Neutrophil (primary cell): ENCODE data around the gene LRMDA.

Source experiments
- H3K27ac ChIP-seq: fragments of 200-600 bp; sonication (generic); 2 replicates; pipeline ENCODE4 v1.5.1; 2016; ENCODE audit warnings: mild to moderate bottlenecking, moderate library complexity
- H3K27me3 ChIP-seq: fragments of 200-600 bp; sonication (generic); 2 replicates; pipeline ENCODE4 v1.6.0; 2016; ENCODE audit warnings: mild to moderate bottlenecking
- H3K36me3 ChIP-seq: fragments of 200-600 bp; sonication (generic); 2 replicates; pipeline ENCODE4 v1.5.1; 2017
- H3K4me1 ChIP-seq, 2 experiments: fragments of 200-600 bp in 1 of 2; sonication (generic) in 1 of 2; 1 replicate in 1 of 2; 2 replicates in 1 of 2; pipeline versions ENCODE4 v1.5.1 to v1.6.1; 2013 to 2016; ENCODE audit warnings: low read depth in 1 of 2, low read length in 1 of 2, mild to moderate bottlenecking in 1 of 2, moderate library complexity in 1 of 2; ENCODE audit not compliant: control insufficient read depth in 1 of 2, insufficient read depth in 1 of 2
- H3K4me3 ChIP-seq, 2 experiments: fragments of 200-600 bp in 1 of 2; sonication (generic) in 1 of 2; 1 replicate in 1 of 2; 2 replicates in 1 of 2; pipeline ENCODE4 v1.5.1; 2013 to 2016; ENCODE audit warnings: low read depth in 1 of 2, low read length in 1 of 2, mild to moderate bottlenecking in 1 of 2, moderate library complexity in 1 of 2
- H3K9me3 ChIP-seq: fragments of 200-600 bp; sonication (generic); 2 replicates; pipeline ENCODE4 v1.5.1; 2016
- TF ChIP-seq, protein P1 (sequence below): fragments of 200-600 bp; sonication (generic); IDR thresholded peaks from 2 replicates; pipeline ENCODE4 v1.5.1; 2016; ENCODE audit warnings: antibody characterized with exemption

LRMDA gene

DNA sequence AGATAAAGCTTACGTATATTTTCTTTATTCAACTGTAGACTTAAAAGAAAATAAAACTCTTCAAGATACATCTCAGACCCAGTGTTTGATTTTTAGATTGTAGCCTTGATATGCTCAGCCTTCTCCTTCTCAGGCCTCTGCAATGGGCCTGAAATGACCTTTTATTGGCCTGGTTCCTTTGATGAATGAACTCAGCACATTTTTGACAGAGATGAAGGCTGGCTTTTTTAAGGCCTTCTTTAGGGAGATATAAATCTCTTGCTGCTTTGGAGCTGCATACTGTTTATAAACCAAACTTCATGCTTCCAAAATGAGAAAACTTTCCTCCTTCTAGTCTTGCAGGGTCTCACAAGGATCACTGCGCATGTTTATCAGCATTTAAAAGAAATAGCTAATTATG, 1049.8 kb downstream of the LRMDA start:
- H3K9me3 ChIP-seq, result no peaks in the 10 kb centered on the region
- TF ChIP-seq, protein P1, sequence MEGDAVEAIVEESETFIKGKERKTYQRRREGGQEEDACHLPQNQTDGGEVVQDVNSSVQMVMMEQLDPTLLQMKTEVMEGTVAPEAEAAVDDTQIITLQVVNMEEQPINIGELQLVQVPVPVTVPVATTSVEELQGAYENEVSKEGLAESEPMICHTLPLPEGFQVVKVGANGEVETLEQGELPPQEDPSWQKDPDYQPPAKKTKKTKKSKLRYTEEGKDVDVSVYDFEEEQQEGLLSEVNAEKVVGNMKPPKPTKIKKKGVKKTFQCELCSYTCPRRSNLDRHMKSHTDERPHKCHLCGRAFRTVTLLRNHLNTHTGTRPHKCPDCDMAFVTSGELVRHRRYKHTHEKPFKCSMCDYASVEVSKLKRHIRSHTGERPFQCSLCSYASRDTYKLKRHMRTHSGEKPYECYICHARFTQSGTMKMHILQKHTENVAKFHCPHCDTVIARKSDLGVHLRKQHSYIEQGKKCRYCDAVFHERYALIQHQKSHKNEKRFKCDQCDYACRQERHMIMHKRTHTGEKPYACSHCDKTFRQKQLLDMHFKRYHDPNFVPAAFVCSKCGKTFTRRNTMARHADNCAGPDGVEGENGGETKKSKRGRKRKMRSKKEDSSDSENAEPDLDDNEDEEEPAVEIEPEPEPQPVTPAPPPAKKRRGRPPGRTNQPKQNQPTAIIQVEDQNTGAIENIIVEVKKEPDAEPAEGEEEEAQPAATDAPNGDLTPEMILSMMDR, result no peak
- H3K36me3 ChIP-seq, result no peaks in the 10 kb centered on the region
- no peaks in the 10 kb centered on the region for H3K27me3 ChIP-seq
- no peaks in the 10 kb centered on the region for H3K4me1 ChIP-seq
- H3K4me3 ChIP-seq, result no peak overlapping the region
- H3K27ac ChIP-seq, result no peak overlapping the region

DNA sequence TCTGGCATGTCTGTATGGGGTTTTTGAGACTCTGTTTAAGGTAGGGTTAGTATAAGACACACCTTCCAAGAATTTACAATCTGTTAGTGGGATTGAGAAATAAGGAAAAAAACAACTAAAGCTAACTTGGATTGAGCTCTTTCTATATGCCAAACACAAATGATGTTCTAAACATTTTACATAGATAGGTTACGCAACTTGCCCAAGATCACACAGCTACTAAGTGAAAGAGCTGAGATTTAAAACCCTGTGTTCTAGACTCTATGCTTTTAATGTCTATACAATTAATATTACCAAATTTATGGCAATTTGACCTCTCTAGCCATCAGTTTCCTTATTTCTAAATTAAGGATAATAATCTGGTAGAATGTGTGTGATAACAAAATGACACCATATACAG, 1056.2 kb downstream of the LRMDA start:
- no peak overlapping the region for H3K27ac ChIP-seq
- TF ChIP-seq, protein P1, result no peak
- H3K9me3 ChIP-seq, result peaks cover 4% of the 10 kb centered on the region
- H3K4me3 ChIP-seq, result no peak overlapping the region
- H3K4me1 ChIP-seq, result no peaks in the 10 kb centered on the region
- no peaks in the 10 kb centered on the region for H3K36me3 ChIP-seq
- H3K27me3 ChIP-seq, result no peaks in the 10 kb centered on the region

DNA sequence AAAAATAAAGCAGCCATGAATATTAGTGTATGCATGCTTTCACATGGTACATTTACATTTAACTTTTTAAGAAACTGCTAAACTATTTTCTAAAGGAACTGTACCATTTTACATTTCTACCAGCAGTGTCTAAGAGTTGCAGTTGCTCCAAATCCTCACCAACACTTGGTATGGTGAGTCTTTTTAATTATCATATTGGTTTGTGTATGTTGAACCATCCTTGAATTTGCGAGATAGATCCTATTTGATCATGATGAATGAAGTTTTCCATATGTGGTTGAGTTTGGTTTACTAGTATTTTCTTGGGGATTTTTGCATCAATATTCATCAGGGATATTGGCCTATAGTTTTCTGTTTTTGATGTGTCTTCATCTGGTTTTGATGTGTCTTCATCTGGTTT, 1057.2 kb downstream of the LRMDA start:
- Histone ChIP-seq H3K4me3 (no peak overlapping the region), H3K27me3 (no peaks in the 10 kb centered on the region), H3K27ac (no peak overlapping the region), H3K9me3 (peaks cover 4% of the 10 kb centered on the region), H3K36me3 (no peaks in the 10 kb centered on the region), H3K4me1 (no peaks in the 10 kb centered on the region)
- TF ChIP-seq, protein P1, result no peak

DNA sequence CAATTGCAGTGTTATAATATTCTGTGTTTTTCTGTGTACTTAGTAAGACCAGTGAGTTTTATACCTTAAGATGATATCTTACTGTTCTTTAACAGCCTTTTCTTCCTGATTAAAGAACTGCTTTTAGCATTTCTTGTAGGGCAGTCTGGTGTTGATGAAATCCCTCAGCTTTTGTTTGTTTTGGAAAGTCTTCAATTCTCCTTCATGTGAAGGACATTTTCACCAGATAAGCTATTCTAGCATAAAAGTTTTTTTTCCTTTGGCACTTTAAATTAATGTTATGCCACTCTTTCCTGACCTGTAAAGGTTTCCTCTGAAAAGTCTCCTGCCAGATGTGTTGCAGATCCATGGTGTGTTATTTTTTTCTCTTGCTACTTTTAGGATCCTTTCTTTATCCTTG, 1059.8 kb downstream of the LRMDA start:
- TF ChIP-seq, protein P1, result no peak
- H3K4me3 ChIP-seq, result no peak overlapping the region
- no peak overlapping the region for H3K27ac ChIP-seq

DNA sequence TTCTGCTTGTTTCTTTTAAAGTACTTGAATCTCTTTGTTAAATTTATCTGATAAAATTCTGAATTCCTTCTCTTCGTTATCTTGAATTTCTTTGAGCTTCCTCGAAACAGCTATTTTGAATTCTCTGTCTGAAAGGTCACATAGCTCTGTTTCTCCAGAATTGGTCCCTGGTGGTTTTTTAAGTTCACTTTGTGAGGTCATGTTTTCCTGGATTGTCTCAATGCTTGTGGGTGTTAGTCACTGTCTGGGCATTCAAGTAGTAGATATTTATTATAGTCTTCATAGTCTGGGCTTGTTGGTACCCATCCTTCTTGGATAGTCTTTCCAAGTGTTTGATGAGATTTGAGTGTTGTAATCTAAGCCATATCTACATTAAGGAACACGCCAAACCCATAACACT, 1060.6 kb downstream of the LRMDA start:
- Histone ChIP-seq H3K4me1 (no peaks in the 10 kb centered on the region), H3K27ac (no peak overlapping the region), H3K27me3 (no peaks in the 10 kb centered on the region), H3K9me3 (peaks cover 4% of the 10 kb centered on the region), H3K36me3 (no peaks in the 10 kb centered on the region), H3K4me3 (no peak overlapping the region)
- TF ChIP-seq, protein P1, result no peak

More for the DNA sequence above, 1059.8 kb downstream of the LRMDA start:
- Histone ChIP-seq H3K9me3 (peaks cover 4% of the 10 kb centered on the region), H3K36me3 (no peaks in the 10 kb centered on the region), H3K27me3 (no peaks in the 10 kb centered on the region), H3K4me1 (no peaks in the 10 kb centered on the region)
